ENCODE data around the gene GGT7.

Gene GGT7

DNA sequence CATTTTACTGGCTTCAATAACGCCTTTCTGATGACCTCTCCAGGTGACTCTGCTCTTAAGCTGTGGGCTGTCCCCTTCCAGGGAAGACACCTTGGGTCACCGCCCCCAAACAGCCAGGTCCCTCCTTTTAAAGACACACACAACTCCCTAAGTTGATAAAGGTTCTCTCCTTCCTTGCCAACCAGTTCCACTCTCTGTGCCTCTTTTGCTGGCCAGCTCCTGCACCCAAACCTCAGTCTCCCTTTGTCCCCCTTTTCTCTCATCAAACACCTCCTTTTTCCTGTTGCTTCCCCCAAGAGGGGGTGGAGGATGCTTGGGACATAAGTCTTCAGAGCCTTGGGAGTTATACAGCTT, 48.2 kb downstream of the GGT7 start:
- Histone ChIP-seq H3K4me3 (ENCODE audit: low read depth, low read length, poor library complexity, severe bottlenecking) (peak overlapping the region; percentile 88), H3K27ac (ENCODE audit: low read depth, low read length, poor library complexity, severe bottlenecking) (peak overlapping the region; percentile 57)

DNA sequence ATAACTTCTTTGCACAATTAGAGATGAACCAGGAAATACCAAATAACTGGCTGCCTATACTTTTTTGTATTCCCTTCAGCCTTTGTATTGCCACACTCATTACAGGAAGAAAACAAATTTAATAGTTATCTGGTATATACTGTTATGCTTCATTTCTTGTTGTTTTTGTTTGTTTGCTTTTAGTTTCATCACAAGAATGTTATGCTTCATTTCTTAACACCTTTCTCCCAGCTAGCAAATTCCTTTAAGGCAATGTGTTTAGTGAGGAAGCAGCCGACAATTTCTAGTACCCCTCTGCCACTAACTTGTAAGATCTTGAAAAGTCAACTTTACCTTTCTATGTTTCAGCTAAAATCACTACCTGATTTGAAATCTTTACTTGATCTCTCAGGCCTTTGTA, 48.6 kb downstream of the GGT7 start:
- H3K27me3 ChIP-seq (ENCODE audit: insufficient read depth, low read length): no peaks in the 10 kb centered on the region
- H3K27ac ChIP-seq (ENCODE audit: low read depth, low read length, poor library complexity, severe bottlenecking): no peak overlapping the region
- no peaks in the 10 kb centered on the region for H3K9me2 ChIP-seq (ENCODE audit: low read depth, low read length)
- peaks cover 23% of the 10 kb centered on the region for H3K4me1 ChIP-seq (ENCODE audit: insufficient read depth, low read length, severe bottlenecking)
- no peaks in the 10 kb centered on the region for H3K36me3 ChIP-seq (ENCODE audit: insufficient read depth, low read length)
- no peak overlapping the region for H2AFZ ChIP-seq (ENCODE audit: low read length)
- TF ChIP-seq, protein P1, sequence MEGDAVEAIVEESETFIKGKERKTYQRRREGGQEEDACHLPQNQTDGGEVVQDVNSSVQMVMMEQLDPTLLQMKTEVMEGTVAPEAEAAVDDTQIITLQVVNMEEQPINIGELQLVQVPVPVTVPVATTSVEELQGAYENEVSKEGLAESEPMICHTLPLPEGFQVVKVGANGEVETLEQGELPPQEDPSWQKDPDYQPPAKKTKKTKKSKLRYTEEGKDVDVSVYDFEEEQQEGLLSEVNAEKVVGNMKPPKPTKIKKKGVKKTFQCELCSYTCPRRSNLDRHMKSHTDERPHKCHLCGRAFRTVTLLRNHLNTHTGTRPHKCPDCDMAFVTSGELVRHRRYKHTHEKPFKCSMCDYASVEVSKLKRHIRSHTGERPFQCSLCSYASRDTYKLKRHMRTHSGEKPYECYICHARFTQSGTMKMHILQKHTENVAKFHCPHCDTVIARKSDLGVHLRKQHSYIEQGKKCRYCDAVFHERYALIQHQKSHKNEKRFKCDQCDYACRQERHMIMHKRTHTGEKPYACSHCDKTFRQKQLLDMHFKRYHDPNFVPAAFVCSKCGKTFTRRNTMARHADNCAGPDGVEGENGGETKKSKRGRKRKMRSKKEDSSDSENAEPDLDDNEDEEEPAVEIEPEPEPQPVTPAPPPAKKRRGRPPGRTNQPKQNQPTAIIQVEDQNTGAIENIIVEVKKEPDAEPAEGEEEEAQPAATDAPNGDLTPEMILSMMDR (IDR thresholded peaks at IDR 0.05; ENCODE audit: low read length): no peak
- TF ChIP-seq EZH2 (IDR thresholded peaks at IDR 0.05; ENCODE audit: borderline replicate concordance, low read length): no peak
- H3K9ac ChIP-seq (ENCODE audit: low read length): peak overlapping the region; percentile 84; the same call in 1 of the 2 replicates
- H3K79me2 ChIP-seq (ENCODE audit: insufficient read depth, low read length): peaks cover 51% of the 10 kb centered on the region
- H4K20me1 ChIP-seq (ENCODE audit: insufficient read depth, low read length): no peaks in the 10 kb centered on the region
- peak overlapping the region; percentile 76 for H3K4me2 ChIP-seq (ENCODE audit: low read length)
- H3K9me3 ChIP-seq (ENCODE audit: low read length): no peaks in the 10 kb centered on the region
- peak overlapping the region; percentile 88 for H3K4me3 ChIP-seq (ENCODE audit: low read depth, low read length, poor library complexity, severe bottlenecking)
- no peaks in the 10 kb centered on the region for H3F3A ChIP-seq (ENCODE audit: insufficient read depth, low read length)

More for the DNA sequence above, 48.2 kb downstream of the GGT7 start:
- Histone ChIP-seq H3K9ac (ENCODE audit: low read length) (peak overlapping the region; percentile 84), H4K20me1 (ENCODE audit: insufficient read depth, low read length) (no peaks in the 10 kb centered on the region), H3F3A (ENCODE audit: insufficient read depth, low read length) (no peaks in the 10 kb centered on the region), H2AFZ (ENCODE audit: low read length) (no peak overlapping the region), H3K27me3 (ENCODE audit: insufficient read depth, low read length) (no peaks in the 10 kb centered on the region), H3K4me2 (ENCODE audit: low read length) (peak overlapping the region; percentile 76), H3K9me2 (ENCODE audit: low read depth, low read length) (no peaks in the 10 kb centered on the region), H3K4me1 (ENCODE audit: insufficient read depth, low read length, severe bottlenecking) (peaks cover 24% of the 10 kb centered on the region), H3K36me3 (ENCODE audit: insufficient read depth, low read length) (no peaks in the 10 kb centered on the region), H3K9me3 (ENCODE audit: low read length) (no peaks in the 10 kb centered on the region), H3K79me2 (ENCODE audit: insufficient read depth, low read length) (peaks cover 47% of the 10 kb centered on the region)
- no peak for TF ChIP-seq EZH2 (IDR thresholded peaks at IDR 0.05; ENCODE audit: borderline replicate concordance, low read length)
- TF ChIP-seq, protein P1 (IDR thresholded peaks at IDR 0.05; ENCODE audit: low read length): no peak

DNA sequence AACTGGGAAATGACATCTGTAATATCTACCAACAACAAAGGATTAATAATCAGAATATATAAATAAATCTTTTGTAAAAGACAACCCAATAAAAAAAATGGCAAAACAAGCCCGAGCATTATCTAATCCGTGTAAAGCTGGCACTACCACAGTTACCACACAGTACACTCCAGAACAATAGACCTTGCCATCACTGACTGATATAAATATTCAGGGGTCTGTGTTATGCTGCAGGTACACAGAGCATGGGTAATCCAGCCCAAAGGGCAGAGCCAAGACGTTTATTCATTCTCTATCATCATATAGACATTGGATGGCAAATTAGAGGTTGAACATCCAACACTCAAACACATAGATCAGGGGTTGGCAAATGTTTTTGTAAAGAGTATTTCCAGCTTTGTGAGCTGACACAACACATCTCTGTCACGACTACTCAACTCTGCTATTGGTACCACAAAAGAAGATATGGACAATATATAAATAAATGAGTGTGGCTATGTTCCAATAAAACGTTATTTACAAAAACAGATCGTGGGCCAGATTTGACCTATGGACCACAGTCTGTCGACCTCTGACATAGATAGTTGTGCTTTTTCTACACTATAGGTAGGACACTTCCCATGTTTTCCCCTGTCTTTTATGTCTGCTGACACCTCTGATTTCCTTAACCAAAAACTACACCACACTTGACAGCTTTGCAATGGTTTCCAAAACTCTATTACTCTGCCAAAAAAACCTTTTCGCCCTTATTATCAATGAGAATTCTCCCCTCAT, 51.7 kb downstream of the GGT7 start:
- H4K20me1 ChIP-seq (ENCODE audit: insufficient read depth, low read length): no peaks in the 10 kb centered on the region
- TF ChIP-seq EZH2 (IDR thresholded peaks at IDR 0.05; ENCODE audit: borderline replicate concordance, low read length): no peak
- TF ChIP-seq, protein P1 (IDR thresholded peaks at IDR 0.05; ENCODE audit: low read length): no peak
- no peak overlapping the region for H2AFZ ChIP-seq (ENCODE audit: low read length)
- H3K4me2 ChIP-seq (ENCODE audit: low read length): no peak overlapping the region
- no peaks in the 10 kb centered on the region for H3K9me2 ChIP-seq (ENCODE audit: low read depth, low read length)
- H3K4me3 ChIP-seq (ENCODE audit: low read depth, low read length, poor library complexity, severe bottlenecking): no peak overlapping the region
- H3F3A ChIP-seq (ENCODE audit: insufficient read depth, low read length): no peaks in the 10 kb centered on the region
- no peaks in the 10 kb centered on the region for H3K27me3 ChIP-seq (ENCODE audit: insufficient read depth, low read length)
- H3K27ac ChIP-seq (ENCODE audit: low read depth, low read length, poor library complexity, severe bottlenecking): no peak overlapping the region
- no peaks in the 10 kb centered on the region for H3K36me3 ChIP-seq (ENCODE audit: insufficient read depth, low read length)
- peaks cover 19% of the 10 kb centered on the region for H3K4me1 ChIP-seq (ENCODE audit: insufficient read depth, low read length, severe bottlenecking)
- no peaks in the 10 kb centered on the region for H3K9me3 ChIP-seq (ENCODE audit: low read length)
- H3K79me2 ChIP-seq (ENCODE audit: insufficient read depth, low read length): peaks cover 75% of the 10 kb centered on the region
- no peak overlapping the region for H3K9ac ChIP-seq (ENCODE audit: low read length)

Measured in OCI-LY1 (cell line).